Measurements from ENCODE around the gene C1QL4.

- no peak for TF ChIP-seq GATA2 (IDR thresholded peaks at IDR 0.05; ENCODE audit: low read depth, low read length)
- no peak for TF ChIP-seq GATA3 (IDR thresholded peaks at IDR 0.05; ENCODE audit: low read depth, low read length)
Measured at GRCh38 chr12:49352351-49352750, 15.4 kb upstream of the C1QL4 start.

All from SH-SY5Y (cell line).